OCI-LY1 (cell line): Measurements from ENCODE around the gene DHFR.

Experiments
- H2AFZ ChIP-seq: fragments of 200-600 bp; sonication (generic), shearing (Covaris generic); 2 replicates; pipeline ENCODE4 v1.6.0; 2014; ENCODE audit warnings: antibody characterized with exemption, mild to moderate bottlenecking, low read length
- H3F3A ChIP-seq: fragments of 200-600 bp; sonication (generic), shearing (Covaris generic); 2 replicates; pipeline ENCODE4 v1.6.0; 2014; ENCODE audit warnings: mild to moderate bottlenecking, antibody characterized with exemption, low read length, moderate library complexity; ENCODE audit not compliant: insufficient read depth
- H3K27ac ChIP-seq: fragments of 200-600 bp; sonication (generic); 2 replicates; pipeline ENCODE4 v1.5.1; 2014; ENCODE audit warnings: low read length, mixed run types, mild to moderate bottlenecking, low read depth; ENCODE audit not compliant: poor library complexity, severe bottlenecking
- H3K27me3 ChIP-seq: fragments of 200-600 bp; sonication (generic); 2 replicates; pipeline ENCODE4 v1.6.0; 2014; ENCODE audit warnings: antibody characterized with exemption, mild to moderate bottlenecking, low read length, moderate library complexity; ENCODE audit not compliant: insufficient read depth
- H3K36me3 ChIP-seq: fragments of 200-600 bp; sonication (generic); 2 replicates; pipeline ENCODE4 v1.6.1; 2014; ENCODE audit warnings: mild to moderate bottlenecking, antibody characterized with exemption, low read length, moderate library complexity, mixed read lengths; ENCODE audit not compliant: insufficient read depth
- H3K4me1 ChIP-seq: fragments of 200-600 bp; sonication (generic); 2 replicates; pipeline ENCODE4 v1.5.1; 2014; ENCODE audit warnings: mild to moderate bottlenecking, low read length, moderate library complexity; ENCODE audit not compliant: insufficient read depth, severe bottlenecking
- H3K4me2 ChIP-seq: fragments of 200-600 bp; sonication (generic), shearing (Covaris generic); 2 replicates; pipeline ENCODE4 v1.6.1; 2014; ENCODE audit warnings: low read length
- H3K4me3 ChIP-seq: fragments of 200-600 bp; sonication (generic); 2 replicates; pipeline ENCODE4 v1.5.1; 2014; ENCODE audit warnings: low read length, low read depth, mild to moderate bottlenecking, mixed read lengths; ENCODE audit not compliant: poor library complexity, severe bottlenecking
- H3K79me2 ChIP-seq: fragments of 200-600 bp; shearing (Covaris generic); 2 replicates; pipeline ENCODE4 v1.6.1; 2016; ENCODE audit warnings: mixed run types, low read length, mixed read lengths; ENCODE audit not compliant: insufficient read depth
- H3K9ac ChIP-seq: fragments of 200-600 bp; sonication (generic), shearing (Covaris generic); 2 replicates; pipeline ENCODE4 v1.6.1; 2014; ENCODE audit warnings: mild to moderate bottlenecking, low read length, mixed read lengths
- H3K9me2 ChIP-seq: fragments of 200-600 bp; sonication (generic), shearing (Covaris generic); 2 replicates; pipeline ENCODE4 v1.6.1; 2014; ENCODE audit warnings: low read depth, mild to moderate bottlenecking, low read length, mixed read lengths
- H3K9me3 ChIP-seq: fragments of 200-600 bp; shearing (Covaris generic); 2 replicates; pipeline ENCODE4 v1.6.1; 2014; ENCODE audit warnings: low read length, mixed read lengths
- H4K20me1 ChIP-seq: fragments of 200-600 bp; sonication (generic), shearing (Covaris generic); 2 replicates; pipeline ENCODE4 v1.6.0; 2016; ENCODE audit warnings: mild to moderate bottlenecking, low read length; ENCODE audit not compliant: insufficient read depth
- EZH2 ChIP-seq: fragments of 200-600 bp; sonication (generic), shearing (Covaris generic); IDR thresholded peaks from 2 replicates; pipeline ENCODE4 v1.8.0; 2017; ENCODE audit warnings: borderline replicate concordance, mixed run types, mild to moderate bottlenecking, antibody characterized with exemption, low read length, moderate library complexity, mixed read lengths
- TF ChIP-seq, protein P1 (sequence below): fragments of 200-600 bp; sonication (generic), shearing (Covaris generic); IDR thresholded peaks from 2 replicates; pipeline ENCODE4 v1.5.1; 2017; ENCODE audit warnings: mild to moderate bottlenecking, antibody characterized with exemption, low read length, moderate library complexity, mixed read lengths

The DHFR gene

DNA sequence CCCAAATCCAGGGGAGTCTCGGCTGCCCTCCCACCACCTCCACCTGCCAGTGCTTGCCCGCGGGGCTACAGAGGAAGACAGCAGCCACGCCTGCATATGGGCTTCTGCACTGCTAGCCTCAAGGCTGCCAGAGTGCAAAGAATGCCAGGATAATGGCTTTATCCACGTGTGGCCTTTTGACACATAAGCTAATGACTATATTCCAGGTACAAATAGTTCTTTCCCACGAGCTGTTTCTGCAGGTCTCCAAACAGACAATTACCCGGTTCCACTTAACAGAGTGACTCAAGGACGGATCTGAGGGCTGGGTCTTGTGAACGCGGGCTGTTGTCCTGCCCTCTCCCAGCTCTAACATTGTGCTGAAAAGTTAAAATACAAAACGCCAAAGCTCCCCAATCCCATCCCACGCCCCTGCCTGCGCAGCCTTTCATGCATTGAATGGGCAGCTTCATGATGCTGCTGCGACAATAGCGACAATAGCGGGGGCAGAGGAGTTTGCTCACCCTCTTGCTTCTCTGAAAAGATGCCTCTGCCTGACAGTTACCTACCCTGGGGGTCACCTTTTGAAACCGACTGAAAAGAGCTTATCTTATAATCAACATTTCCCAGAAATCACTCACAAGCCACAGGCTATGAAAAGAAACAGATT is 39.4 kb downstream of the DHFR start:
- Histone ChIP-seq H4K20me1 (no peaks in the 10 kb centered on the region), H3K27ac (no peak overlapping the region), H3K4me1 (no peaks in the 10 kb centered on the region), H3K79me2 (no peaks in the 10 kb centered on the region), H2AFZ (no peak overlapping the region), H3K9ac (no peak overlapping the region), H3K4me3 (no peak overlapping the region), H3K9me2 (no peaks in the 10 kb centered on the region), H3F3A (no peaks in the 10 kb centered on the region), H3K27me3 (no peaks in the 10 kb centered on the region), H3K4me2 (no peak overlapping the region), H3K9me3 (no peaks in the 10 kb centered on the region), H3K36me3 (no peaks in the 10 kb centered on the region)
- TF ChIP-seq EZH2: no peak
- TF ChIP-seq, protein P1, sequence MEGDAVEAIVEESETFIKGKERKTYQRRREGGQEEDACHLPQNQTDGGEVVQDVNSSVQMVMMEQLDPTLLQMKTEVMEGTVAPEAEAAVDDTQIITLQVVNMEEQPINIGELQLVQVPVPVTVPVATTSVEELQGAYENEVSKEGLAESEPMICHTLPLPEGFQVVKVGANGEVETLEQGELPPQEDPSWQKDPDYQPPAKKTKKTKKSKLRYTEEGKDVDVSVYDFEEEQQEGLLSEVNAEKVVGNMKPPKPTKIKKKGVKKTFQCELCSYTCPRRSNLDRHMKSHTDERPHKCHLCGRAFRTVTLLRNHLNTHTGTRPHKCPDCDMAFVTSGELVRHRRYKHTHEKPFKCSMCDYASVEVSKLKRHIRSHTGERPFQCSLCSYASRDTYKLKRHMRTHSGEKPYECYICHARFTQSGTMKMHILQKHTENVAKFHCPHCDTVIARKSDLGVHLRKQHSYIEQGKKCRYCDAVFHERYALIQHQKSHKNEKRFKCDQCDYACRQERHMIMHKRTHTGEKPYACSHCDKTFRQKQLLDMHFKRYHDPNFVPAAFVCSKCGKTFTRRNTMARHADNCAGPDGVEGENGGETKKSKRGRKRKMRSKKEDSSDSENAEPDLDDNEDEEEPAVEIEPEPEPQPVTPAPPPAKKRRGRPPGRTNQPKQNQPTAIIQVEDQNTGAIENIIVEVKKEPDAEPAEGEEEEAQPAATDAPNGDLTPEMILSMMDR: no peak

DNA sequence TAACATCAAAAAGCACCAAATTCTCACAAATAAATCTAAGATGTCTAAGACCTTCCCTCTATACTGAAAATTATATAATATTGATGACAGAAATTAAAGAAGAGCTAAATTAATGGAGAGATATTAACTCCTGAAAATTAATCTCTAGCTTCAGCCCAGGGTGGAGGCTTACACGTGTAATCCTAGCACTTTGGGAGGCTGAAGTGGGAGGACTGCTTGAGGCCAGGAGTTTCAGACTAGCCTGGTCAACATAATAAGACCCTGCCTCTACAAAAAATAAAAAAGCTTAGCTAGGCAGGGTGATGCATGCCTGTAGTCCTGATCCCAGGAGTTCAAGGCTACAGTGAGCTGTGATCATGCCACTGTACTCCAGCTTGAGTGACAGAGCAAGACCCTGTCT is 45.1 kb downstream of the DHFR start:
- H3K27ac ChIP-seq: no peak overlapping the region
- no peak overlapping the region for H3K4me2 ChIP-seq
- H4K20me1 ChIP-seq: no peaks in the 10 kb centered on the region
- no peaks in the 10 kb centered on the region for H3F3A ChIP-seq
- H3K9me2 ChIP-seq: no peaks in the 10 kb centered on the region
- no peaks in the 10 kb centered on the region for H3K36me3 ChIP-seq
- TF ChIP-seq, protein P1: no peak
- no peak for TF ChIP-seq EZH2
- no peak overlapping the region for H3K4me3 ChIP-seq
- no peak overlapping the region for H2AFZ ChIP-seq
- H3K9ac ChIP-seq: no peak overlapping the region
- H3K4me1 ChIP-seq: no peaks in the 10 kb centered on the region
- no peaks in the 10 kb centered on the region for H3K79me2 ChIP-seq
- no peaks in the 10 kb centered on the region for H3K9me3 ChIP-seq
- no peaks in the 10 kb centered on the region for H3K27me3 ChIP-seq

DNA sequence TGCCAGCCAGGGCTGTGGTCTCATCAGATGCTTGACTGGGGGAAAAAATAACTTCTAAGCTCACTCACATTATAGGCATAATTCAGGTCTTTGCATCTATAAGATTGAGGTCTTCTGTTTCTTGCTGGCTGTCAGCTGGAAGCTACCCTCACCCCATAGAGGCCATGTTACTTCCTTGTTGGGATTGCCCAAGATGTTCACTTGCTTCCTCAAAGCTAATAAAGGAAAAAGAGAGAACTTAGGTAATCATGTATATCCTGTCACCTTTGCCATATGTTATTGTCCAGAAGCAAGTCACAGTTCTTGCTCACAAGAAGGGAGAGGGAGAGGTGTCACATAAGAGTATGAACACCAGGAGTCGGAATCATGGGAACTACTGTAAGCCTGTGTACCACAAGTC is 46.1 kb downstream of the DHFR start:
- Histone ChIP-seq H2AFZ (no peak overlapping the region), H3K4me2 (no peak overlapping the region), H3K27me3 (no peaks in the 10 kb centered on the region), H3K4me1 (no peaks in the 10 kb centered on the region), H3F3A (no peaks in the 10 kb centered on the region), H3K9me3 (no peaks in the 10 kb centered on the region), H3K79me2 (no peaks in the 10 kb centered on the region), H3K4me3 (no peak overlapping the region), H3K9ac (no peak overlapping the region), H3K36me3 (no peaks in the 10 kb centered on the region), H4K20me1 (no peaks in the 10 kb centered on the region), H3K27ac (no peak overlapping the region), H3K9me2 (no peaks in the 10 kb centered on the region)
- TF ChIP-seq, protein P1: no peak
- TF ChIP-seq EZH2: no peak
